ENCODE measurements around the gene CCDC174.
"Not testable (repeated sequence)": the region's sequence is repeated elsewhere in the genome, so short reads cannot be mapped to it uniquely, and the experiment has no call there.

Gene CCDC174

DNA sequence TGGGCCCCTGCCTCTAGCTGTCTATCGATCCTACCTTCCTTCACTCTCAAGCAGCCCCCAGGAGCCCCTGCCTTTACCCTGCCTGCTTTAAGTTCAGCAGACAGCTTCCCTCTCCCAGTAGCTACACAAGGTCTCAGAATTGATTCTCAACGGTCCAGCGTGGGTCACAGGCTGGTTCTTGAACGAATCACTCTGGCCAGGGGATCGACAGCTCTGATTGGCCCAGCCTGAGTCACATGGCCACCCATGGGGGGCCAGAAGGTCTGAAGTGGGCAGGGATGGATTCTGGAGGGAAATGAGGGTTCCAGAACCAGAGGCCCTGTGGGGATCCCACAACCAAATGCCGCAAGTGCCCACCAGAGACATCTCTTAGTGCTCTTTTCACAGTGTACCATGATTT, 23.7 kb upstream of the CCDC174 start:
- DNase-seq = no peak

DNA sequence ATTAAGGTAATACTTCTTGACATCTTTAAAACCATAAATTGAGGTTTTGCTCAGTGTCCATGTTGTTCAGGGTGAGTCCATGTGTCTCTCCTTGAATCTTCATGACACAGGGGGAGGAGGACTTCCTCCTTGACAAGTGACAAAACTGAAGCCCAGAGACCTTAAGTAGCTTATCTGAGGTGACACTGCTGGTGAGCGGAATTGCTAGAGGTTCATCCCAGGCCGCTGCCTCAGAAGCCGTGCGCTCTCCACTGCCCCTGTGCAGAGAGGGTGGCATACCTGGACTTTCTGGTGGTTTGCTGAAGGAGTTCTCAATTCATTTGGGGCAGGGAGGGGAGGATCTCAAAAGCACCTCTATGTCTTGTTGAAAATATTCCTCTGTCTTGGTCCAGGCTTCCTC, 23.2 kb upstream of the CCDC174 start:
- DNase-seq = no peak

DNA sequence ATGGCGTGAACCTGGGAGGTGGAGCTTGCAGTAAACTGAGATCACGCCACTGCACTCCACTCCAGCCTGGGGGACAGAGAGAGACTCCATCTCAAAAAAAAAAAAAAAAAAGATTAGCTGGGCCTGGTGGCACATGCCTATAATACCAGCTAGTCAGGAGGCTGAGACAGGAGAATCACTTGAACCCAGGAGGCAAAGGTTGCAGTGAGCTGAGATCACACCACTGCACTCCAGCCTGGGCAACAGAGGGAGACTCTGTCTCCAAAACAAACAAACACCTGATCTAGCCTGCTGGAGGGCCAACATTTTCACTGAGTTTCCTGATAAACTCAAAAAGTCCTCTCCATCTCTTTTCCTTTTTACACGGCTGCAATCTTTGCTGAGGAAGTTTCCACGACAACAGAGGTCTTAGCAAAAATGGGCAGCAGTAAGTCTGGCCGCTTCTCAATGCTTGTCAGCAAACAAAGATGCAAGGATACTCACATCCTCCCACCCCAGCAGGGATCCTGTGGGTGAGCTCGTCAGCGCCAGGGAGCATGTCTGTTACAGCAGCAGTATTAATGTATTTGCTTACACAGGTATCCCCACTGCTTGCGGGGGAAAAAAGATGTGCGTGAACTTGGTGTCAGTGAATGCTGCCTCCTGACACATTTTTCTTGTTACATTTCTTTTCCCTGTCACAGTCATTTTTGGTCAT, 21.0 kb upstream of the CCDC174 start:
- DNase-seq = no peak

DNA sequence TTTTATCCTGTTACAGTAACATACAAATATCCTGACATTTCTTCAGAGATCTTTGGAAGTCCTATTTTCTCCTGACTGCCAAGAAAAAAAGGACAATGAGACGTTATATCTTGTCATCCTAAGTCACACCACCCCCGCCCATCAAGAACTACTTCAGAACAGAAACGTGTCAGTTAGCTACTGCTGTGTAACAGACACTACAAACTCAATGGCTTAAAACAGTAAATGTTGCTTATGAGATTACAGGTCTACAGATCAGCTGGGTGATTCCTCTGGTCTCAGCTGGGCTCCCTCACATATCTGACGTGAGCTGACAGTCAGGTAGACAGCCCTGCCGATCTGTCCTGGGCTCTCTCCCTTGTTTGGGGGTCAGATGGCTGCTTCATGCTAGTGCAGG, 20.5 kb upstream of the CCDC174 start:
- DNase-seq = no peak

DNA sequence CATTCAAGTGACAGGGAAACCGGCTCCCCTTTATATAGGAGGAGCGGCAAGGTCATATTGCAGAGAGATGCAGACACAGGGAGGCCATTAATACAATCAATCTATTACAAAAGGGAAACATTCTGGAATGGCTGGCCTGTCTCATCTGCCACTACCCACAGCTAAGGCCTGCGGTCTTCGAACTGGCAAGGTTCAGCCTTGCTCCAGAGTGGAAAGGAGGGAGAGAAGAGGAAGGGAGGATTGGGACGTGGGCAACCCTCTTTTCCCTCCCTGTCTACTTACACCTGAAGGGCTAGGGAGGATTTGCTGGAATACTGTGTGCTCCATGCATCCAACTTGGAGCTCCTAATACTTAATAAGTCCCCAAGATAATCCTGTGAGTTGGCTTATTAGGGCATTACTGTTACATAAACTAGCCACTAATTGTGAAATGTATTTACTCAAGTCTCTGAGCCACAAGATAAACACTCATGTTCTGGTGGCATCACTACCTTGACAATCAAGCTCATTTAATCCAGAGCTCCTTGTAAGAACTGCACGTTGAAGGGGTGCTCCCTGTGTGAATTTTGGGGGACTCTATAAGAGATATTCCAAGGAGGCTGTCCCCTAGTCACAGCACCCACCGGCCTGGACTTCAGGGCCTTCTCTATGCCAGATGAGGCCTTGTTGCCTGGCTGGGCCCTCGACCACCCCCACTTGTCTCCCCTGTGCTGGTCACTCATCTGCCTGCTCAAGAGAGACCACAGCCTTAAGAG, 19.7 kb upstream of the CCDC174 start:
- DNase-seq = no peak

DNA sequence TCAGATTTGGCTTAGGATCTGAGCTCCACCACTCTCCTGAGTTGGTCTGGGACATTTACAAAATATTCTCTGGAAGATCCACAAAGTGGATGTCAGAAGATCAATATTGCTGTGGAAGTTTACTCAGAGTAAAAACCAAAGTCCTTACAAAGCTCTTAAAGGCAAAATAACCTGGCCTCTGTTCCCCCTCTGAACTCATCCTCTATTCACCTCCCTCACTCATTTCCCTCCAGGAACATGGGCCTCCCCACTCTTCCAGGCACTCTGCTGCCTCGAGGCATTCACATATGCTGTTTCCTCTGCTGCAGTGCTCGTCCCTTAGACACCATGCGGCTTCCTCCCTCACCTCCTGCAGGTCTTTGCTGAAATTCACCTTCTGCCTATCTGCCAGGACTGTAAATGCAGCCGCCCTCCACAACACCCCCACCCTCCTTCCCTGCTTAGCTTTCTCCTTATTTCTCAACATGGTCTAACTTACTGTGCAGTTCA, 19.1 kb upstream of the CCDC174 start:
- no peak for DNase-seq

DNA sequence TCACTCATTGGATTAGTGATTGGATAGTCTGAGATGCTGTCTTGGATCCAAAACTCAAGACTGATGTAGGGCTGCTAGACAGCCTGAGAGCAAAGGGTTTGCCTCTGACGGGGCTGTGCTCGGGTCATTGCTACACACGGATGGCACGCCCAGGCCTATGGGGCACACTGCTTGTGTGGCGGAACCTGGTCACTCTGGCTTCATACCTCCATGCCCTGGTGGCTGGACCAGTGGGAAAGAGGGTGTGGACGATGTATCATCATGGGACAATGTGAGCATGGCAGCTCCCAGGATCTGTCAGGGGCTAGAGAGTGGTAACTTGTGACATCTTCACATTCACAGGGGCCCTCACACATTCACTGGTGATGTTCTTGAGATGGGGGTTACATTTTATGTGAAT, 18.1 kb upstream of the CCDC174 start:
- DNase-seq = no peak

DNA sequence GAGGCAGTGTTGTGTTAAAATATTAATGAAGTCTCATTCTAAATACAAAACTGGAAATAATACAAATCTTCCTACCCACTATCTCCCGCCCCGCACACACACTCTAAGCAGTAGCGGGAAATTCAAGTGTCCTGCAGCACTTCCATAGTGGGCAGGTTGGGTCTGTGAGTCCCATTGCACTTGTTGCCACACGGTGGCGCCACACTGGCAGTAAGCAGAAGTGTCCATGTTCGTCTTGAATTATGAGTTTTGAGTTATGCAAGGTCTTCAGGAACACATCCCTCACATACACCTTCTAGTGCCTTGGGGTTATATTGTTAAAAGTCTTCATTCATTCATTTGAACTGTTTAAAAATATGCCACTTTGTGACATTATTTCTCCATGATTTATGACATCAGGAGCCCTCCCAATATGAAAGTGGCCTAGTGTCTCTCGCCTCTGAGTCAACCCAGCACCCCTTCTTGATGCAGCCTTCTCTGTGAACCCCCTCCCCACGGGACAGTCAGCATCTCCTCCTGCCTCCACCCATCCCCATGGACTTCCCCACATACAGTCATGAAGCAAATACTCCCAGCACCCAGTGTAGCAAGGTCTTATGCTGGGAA, 17.6 kb upstream of the CCDC174 start:
- DNase-seq = no peak

DNA sequence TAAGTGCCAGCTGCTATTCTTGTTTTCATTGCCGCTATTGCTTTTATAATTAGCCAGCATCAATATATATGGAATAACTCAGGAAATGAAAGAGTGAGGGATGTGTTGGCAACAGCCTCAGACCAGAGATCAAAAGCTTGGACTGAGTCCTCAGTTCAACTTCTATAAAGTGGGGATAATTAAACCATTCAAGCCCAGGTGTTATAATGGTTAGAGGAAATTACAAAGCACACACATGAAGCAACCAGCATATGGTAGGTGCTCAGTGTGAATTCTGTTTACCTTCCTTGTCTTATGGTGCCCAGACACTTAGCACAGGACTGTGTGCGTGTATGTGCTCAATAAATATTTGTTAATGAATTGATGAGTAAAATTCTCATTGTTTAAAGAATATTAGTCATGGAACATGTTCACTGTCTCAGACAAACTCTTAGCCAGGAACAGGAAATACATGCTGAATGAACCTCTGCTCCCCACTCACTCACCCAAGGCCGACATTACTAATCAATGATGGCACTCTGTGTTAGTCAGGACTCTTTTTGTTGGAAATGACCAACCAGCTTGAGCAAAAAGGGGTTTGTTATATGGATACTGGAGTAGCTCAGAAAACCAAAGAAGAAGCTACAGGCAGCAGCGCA, 16.7 kb upstream of the CCDC174 start:
- no peak for DNase-seq

DNA sequence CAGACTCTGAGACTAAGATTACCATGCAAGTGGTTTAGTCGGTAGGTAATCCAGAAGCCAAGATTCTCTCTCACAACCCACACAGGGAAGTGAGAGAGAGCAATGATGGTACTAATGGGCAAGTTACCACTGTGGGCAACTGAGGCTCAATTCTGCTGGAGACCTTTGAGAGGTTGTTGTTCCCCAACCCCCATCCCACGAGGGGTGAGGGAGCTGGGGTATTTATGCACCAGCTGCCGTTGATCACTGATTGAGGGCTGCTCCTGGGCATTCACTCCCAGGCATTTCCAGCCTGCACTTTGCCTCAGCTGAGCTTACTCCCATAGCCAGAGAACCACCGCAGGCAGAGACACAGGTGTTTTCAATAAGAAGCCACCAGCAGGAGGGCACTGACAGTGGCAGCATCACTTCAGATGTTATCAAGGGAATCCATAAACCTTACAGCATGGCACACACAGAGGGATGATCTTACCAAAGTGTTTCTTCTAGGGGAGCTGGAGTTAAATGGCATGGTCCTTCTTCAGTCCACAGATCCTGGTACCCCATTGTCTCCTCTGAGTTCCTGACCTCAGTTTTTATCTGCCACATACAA, 15.0 kb upstream of the CCDC174 start:
- DNase-seq = no peak

DNA sequence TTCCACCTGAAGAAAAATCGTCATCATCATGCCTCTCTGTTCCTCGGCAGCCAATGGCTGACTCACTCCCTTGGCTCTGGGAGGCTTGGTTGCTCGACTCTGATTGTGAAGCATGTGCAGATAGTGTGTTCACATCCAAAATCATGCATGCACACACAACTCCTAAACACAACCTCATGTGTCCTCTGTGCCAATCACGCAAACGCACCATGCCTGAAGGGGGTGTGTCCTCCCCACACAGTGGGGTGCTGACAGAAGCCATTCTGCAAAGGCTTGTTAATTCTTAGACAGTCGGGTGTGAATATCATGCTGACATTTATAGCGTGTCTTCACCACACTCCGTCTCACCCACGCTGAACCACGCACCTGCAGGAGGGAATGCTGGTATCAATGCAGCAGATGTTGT, 11.4 kb upstream of the CCDC174 start:
- no peak for DNase-seq

DNA sequence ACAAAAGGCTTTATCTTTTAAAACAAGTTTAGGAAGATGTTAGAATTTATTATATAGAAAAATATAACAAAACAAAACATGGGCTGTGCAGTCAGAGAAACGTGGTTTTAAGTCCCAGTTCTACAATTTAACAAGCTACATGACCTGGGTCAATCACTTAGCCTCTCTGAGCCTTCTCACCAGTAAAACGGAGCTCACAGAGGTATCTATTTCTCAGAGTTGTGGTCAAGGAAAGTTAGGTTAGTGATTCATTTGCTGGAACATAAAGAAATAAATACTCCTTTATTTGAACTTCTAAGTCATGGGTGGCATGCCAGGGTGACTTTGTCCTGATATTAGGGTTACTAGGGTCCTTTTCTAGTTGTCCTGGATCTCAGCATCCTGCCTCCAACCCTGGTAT, 10.8 kb upstream of the CCDC174 start:
- DNase-seq = no peak

DNA sequence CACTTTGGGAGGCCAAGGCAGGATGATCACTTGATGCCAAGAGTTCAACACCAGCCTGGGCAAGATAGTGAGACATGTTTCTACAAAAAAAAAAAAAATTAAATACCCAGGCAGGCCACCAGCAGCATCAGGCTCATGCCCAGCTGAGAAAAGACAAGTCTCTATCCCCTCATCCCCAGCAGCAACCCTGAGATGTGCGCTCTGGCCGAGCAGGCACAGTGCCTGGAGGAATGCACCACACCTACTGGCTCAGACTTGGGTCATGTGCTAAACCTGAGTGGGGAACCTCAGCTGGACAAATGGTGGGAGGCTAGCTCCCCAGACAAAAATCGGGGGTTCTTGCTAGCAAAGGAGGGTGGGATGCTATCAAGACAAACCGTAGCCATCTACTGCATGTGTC, 10.2 kb upstream of the CCDC174 start:
- DNase-seq = no peak

DNA sequence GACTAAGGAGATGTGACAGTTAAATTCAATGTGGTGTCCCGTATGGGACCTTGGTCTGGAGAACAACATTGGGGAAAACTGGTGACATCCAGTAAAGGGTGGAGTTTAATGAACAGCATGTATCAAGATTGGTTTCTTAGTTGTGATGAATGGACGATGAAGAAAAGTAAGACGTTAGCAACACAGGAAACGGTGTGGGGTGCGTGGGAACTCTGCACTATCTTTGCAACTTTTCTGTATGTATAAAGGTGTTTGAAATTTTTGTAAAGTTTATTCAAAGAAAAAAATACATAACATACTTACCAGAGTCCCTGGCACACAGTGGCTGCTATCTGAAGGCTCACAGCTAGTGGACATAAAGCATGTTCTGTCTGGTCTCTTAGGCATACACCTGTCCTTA, 6.1 kb upstream of the CCDC174 start:
- DNase-seq = no peak

DNA sequence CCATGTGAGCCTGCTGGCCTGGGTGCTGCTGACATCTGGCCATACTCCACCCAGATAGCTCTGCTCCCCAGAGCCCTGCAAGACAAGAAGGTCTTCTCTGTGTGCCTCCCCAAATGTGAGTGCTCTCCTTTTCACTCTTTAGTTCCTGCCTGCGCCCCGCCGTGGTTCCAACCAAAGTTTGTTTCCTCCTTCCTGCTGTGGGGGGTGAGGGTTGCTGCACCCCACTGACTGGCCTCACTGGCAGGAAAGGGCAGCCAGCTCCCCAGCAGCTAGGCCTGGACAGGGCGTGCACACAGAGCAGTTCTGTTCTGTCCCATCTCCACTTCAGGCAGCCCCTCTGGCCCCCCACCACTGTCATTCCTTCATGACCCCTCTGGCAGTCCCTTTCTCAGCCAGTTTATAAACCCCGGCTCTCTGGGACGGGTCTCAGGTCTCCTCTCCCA, 5.4 kb upstream of the CCDC174 start:
- DNase-seq = no peak

DNA sequence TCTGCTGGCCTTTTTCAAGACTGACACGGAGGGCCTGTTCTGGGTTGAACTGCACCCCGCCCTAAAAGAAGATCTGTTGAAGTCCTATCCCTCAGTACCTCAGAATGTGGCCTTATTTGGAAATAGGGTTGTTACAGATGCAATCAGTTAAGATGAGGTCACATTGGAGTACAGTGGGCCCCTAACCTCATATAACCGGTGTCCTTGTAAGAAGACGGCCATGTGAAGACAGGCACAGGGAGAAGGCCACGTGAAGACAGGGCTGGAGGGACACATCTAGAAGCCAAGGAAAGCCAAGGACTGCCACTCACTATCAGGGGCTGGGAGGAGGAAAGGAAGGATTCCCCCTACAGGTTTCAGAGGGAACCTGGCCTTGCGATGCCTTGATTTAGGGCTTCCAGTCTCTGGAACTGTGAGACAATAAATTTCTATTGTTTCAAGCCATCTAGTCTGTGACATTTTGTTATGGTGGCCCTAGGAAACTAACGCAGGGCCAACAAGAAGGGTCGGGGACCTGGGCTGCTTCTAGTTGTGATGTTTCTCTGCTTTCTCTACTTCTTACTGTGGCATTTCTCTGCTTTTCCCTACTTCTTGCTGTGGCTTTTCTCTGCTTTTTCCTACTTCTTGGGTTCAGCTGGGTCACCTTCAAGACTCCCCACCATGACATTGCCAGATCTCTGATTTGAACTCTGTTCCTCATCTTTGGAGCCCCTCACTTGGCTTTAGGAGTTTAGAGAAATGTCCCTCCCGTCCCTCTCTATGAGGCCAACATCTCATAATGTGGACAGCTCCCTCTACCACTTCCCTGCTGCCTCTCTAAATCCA, 4.8 kb upstream of the CCDC174 start:
- DNase-seq = no peak

DNA sequence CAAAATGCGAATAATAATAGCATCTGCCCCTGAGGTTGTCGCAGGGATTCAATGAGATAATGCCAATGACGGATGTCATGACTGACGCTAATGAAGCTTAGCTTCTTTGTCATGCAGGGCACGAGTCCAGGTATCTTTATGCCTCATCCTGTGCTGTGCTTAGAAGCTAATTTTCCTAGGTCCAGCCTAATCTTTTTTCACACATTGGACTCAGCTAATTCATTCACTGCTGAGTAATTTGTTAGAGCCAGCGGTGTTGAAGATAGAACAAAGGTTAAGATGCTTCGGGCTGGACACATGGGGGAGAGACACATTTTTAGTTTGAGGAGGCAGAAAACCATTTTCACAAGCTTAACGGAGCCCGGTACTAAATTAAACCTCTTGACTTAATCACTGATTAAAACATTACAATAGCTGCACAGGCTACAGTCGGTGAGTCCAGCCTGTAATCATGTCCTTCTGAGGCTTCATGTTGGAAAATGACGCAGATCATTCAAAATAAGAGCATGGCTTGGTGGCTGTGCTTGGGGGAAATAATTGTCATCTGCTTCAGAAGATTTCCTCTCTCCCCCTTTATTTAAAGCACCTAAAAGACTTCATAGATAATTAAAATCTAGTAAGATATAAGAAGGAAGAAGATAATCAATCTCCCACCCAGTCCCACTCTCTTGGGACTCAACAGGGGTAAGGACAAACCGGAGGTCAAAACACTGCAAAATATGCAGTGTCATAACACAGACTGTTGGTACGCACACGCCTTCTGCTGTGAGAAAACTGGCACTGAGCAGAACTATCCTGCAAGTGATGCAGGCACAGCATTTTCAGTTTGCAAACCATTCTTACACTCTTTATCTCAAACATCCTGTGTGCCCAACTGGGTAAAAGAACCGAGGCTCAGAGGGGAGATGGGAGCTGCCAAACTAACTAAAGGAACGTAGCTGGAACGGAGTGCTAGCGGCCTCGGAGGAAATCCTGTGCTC, 3.3 kb upstream of the CCDC174 start:
- no peak for DNase-seq

DNA sequence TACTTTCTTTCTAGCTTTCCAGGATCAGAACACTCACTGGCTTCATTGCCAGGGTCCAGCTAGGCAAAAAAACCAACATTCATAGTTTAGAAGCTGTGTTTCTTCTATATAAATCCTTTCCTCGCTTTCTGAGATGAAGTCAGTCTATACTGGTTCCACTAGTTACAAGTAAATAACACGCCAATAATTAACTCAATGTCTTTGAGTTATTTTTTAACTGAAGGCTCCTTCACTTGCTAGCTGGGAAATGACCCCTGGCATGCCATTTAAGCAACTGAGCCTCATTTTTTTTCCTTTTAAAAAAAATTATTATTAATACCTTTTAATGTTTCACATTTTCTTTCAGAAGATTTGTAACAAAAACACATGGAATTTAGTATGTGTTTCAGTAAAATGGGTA, 2.1 kb upstream of the CCDC174 start:
- DNase-seq = no peak

DNA sequence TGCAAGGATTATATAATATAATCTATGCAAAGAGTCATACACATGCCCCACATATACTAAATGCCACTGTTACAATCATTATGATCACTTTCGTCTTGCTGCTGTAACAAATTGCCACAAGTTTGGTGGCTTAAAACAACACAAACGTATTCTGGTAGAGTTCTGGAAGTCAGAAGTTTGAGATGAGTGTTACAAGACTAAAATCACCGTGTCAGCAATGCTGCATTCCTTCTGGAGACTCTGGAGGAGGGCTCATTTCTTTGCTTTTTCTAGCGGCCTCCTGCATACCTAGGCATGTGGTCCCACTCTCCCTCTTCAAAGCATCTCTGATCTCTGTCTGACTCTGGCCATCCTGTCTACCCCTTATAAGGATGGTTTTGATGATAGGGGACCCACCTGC, 1.4 kb upstream of the CCDC174 start:
- no peak for DNase-seq

DNA sequence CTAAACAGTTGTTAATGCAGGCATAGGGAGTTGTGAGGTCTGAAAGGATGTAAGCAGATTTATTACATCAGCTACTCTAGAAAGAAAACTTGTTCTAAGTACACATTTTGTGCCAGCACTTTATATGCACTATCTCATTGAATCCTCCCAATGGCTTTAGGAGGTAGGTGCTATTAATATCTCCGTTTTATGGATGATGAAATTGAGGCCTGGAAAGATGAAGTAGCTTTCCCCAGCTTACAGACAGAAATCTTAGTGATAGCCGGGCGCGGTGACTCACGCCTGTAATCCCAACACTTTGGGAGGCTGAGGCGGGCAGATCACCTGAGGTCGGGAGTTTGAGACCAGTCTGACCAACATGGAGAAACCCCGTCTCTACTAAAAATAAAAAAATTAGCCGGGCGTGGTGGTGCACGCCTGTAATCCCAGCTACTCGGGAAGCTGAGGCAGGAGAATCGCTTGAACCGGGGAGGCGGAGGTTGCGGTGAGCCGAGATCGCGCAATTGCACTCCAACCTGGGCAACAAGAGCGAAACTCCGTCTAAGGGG, 872 bp downstream of the CCDC174 start:
- not testable (repeated sequence) for DNase-seq

DNA sequence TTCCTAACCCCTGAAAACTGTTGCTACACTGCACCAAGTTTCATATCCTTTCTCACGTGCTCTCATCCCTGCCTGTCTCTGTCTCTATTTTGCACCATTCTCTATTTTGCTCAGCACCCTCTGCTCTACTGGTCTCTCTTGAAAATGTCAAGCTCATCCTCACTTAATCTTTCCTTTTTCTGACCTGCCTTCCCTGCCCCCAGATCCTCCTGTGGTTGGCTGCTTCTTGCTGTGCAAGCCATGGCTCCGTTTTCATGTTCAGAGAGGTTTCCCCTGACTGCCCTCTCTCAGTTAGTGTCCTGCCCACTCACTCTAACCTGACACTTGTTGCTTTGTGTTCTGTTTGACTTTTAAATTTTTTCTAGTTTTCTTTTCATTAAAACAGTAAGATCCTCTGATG, 6.0 kb downstream of the CCDC174 start:
- no peak for DNase-seq
